IMR-90 (cell line): ENCODE measurements around the gene LRRC7. TPM values are rescaled to one million over a fixed set of nuclear protein-coding genes. Genes with fewer than 3 reads are reported as not detected.

Experiments
- ATAC-seq: fragments of 200-7000 bp; cut with Tn5 transposase; 2 replicates; pipeline ENCODE4 v1.9.1; 2020; ENCODE audit warnings: low read depth, mild to moderate bottlenecking, moderate library complexity
- BruUV-seq: library from RNA; stranded (reverse); fragments of 400-500 nt; replicated peaks from 2 replicates; lab custom pipeline; 2021; lab: Mats Ljungman, UMichigan
- CTCF ChIA-PET: fragments of 300-600 bp; formaldehyde crosslinking; extraction: SDS; loops from one replicate; lab custom pipeline; 2021; ENCODE audit warnings: antibody characterized with exemption; lab: Yijun Ruan, JAX
- POLR2A ChIA-PET: fragments of 300-600 bp; sonication (Branson Sonifier 250); formaldehyde crosslinking; loops from one replicate; lab custom pipeline; 2022; ENCODE audit warnings: antibody characterized with exemption; ENCODE audit not compliant: unreplicated experiment; lab: Charles Lee
- DNase-seq: peaks from one replicate; pipeline ENCODE4 v3.0.0; 2013
- H2AFZ ChIP-seq: replicated peaks from 2 replicates; pipeline ENCODE3; 2013; ENCODE audit warnings: low read length, mild to moderate bottlenecking; ENCODE audit not compliant: poor library complexity
- H2AK5ac ChIP-seq: 2 replicates; pipeline ENCODE4 v1.6.1; 2013; ENCODE audit warnings: low read depth, low read length, inconsistent platforms
- H2AK9ac ChIP-seq: replicated peaks from 2 replicates; pipeline ENCODE3; 2013; ENCODE audit warnings: mild to moderate bottlenecking, low read depth, low read length, moderate library complexity; ENCODE audit not compliant: poor library complexity
- H2BK120ac ChIP-seq: 2 replicates; pipeline ENCODE4 v1.6.1; 2013; ENCODE audit warnings: low read depth, low read length, inconsistent platforms
- H2BK15ac ChIP-seq: 3 replicates; pipeline ENCODE4 v1.6.1; 2013; ENCODE audit warnings: low read depth, low read length, inconsistent platforms
- H2BK20ac ChIP-seq: 2 replicates; pipeline ENCODE4 v1.6.1; 2013; ENCODE audit warnings: low read depth, mild to moderate bottlenecking, inconsistent platforms, low read length, moderate library complexity
- H2BK5ac ChIP-seq: 2 replicates; pipeline ENCODE4 v1.6.1; 2013; ENCODE audit warnings: mild to moderate bottlenecking, low read depth, low read length, inconsistent platforms; ENCODE audit not compliant: poor library complexity, severe bottlenecking
- H3K14ac ChIP-seq: replicated peaks from 2 replicates; pipeline ENCODE4 v1.6.1; 2013; ENCODE audit warnings: low read depth, low read length, inconsistent platforms
- H3K18ac ChIP-seq: 2 replicates; pipeline ENCODE4 v1.6.1; 2013; ENCODE audit warnings: low read depth, low read length, control low read depth
- H3K23ac ChIP-seq: 2 replicates; pipeline ENCODE4 v1.6.1; 2013; ENCODE audit warnings: low read depth, low read length, inconsistent platforms
- H3K27ac ChIP-seq: 2 replicates; pipeline ENCODE4 v1.5.1; 2013; ENCODE audit warnings: mild to moderate bottlenecking, control low read depth, low read length; ENCODE audit not compliant: insufficient read depth
- H3K27me3 ChIP-seq: 2 replicates; pipeline ENCODE4 v1.6.1; 2013; ENCODE audit warnings: low read length; ENCODE audit not compliant: control insufficient read depth, insufficient read depth
- H3K36me3 ChIP-seq: 2 replicates; pipeline ENCODE4 v1.6.1; 2013; ENCODE audit warnings: low read length, mixed read lengths; ENCODE audit not compliant: control insufficient read depth, insufficient read depth
- H3K4ac ChIP-seq: 2 replicates; pipeline ENCODE4 v1.6.1; 2013; ENCODE audit warnings: low read depth, low read length, inconsistent platforms
- H3K4me1 ChIP-seq: 2 replicates; pipeline ENCODE4 v1.6.1; 2013; ENCODE audit warnings: low read length, mixed read lengths; ENCODE audit not compliant: control insufficient read depth, insufficient read depth
- H3K4me2 ChIP-seq: 2 replicates; pipeline ENCODE4 v1.6.1; 2013; ENCODE audit warnings: low read depth, mild to moderate bottlenecking, control low read depth, low read length, moderate library complexity
- H3K4me3 ChIP-seq: 2 replicates; pipeline ENCODE4 v1.5.1; 2013; ENCODE audit warnings: low read depth, mild to moderate bottlenecking, control low read depth, low read length, moderate library complexity; ENCODE audit not compliant: insufficient read depth
- H3K56ac ChIP-seq: 2 replicates; pipeline ENCODE4 v1.6.1; 2013; ENCODE audit warnings: low read length, inconsistent platforms; ENCODE audit not compliant: insufficient read depth; ENCODE audit errors: extremely low read depth
- H3K79me1 ChIP-seq, 2 experiments: 2 replicates each; pipeline ENCODE4 v1.6.1; 2013; ENCODE audit warnings: low read length in 2 of 2, inconsistent platforms in 1 of 2, low read depth in 1 of 2
- H3K9ac ChIP-seq: 2 replicates; pipeline ENCODE4 v1.6.1; 2013; ENCODE audit warnings: low read depth, low read length, control low read depth
- H3K9me1 ChIP-seq: 2 replicates; pipeline ENCODE4 v1.6.1; 2013; ENCODE audit warnings: low read length, inconsistent platforms; ENCODE audit not compliant: insufficient read depth
- H3K9me3 ChIP-seq: 2 replicates; pipeline ENCODE4 v1.6.1; 2013; ENCODE audit warnings: low read length; ENCODE audit not compliant: control insufficient read depth, insufficient read depth
- H4K20me1 ChIP-seq: 2 replicates; pipeline ENCODE4 v1.6.1; 2013; ENCODE audit warnings: low read length, inconsistent platforms; ENCODE audit not compliant: insufficient read depth
- H4K5ac ChIP-seq: 2 replicates; pipeline ENCODE4 v1.6.1; 2013; ENCODE audit warnings: mild to moderate bottlenecking, low read depth, low read length, control low read depth
- H4K8ac ChIP-seq, 2 experiments: 2 replicates each; pipeline ENCODE4 v1.6.1; 2013; ENCODE audit warnings: low read depth in 2 of 2, low read length in 2 of 2, control low read depth in 1 of 2, inconsistent platforms in 1 of 2
- H4K91ac ChIP-seq: 2 replicates; pipeline ENCODE4 v1.6.1; 2013; ENCODE audit warnings: low read depth, low read length, inconsistent platforms; ENCODE audit not compliant: insufficient read depth
- BHLHE40 ChIP-seq: fragments of 150-350 bp; IDR thresholded peaks from 2 replicates; pipeline ENCODE4 v1.6.1; 2016; ENCODE audit warnings: mild to moderate bottlenecking, low read depth, low read length
- CEBPB ChIP-seq: IDR thresholded peaks from 2 replicates; pipeline ENCODE4 v1.6.1; 2012; ENCODE audit warnings: low read depth, low read length, improper control_type of control experiment
- CHD1 ChIP-seq: IDR thresholded peaks from 2 replicates; pipeline ENCODE4 v1.6.1; 2012; ENCODE audit warnings: low read depth, low read length, improper control_type of control experiment
- CTCF ChIP-seq: conservative IDR thresholded peaks from 2 replicates; pipeline ENCODE4 v1.5.1; 2012; ENCODE audit warnings: mild to moderate bottlenecking, low read depth, low read length, improper control_type of control experiment
- ELK1 ChIP-seq: fragments of 150-350 bp; IDR thresholded peaks from 2 replicates; pipeline ENCODE4 v1.6.1; 2016; ENCODE audit warnings: low read depth, mild to moderate bottlenecking, low read length, moderate library complexity, borderline replicate concordance
- MAFK ChIP-seq: IDR thresholded peaks from 2 replicates; pipeline ENCODE4 v1.6.1; 2012; ENCODE audit warnings: low read depth, low read length, improper control_type of control experiment
- NFE2L2 ChIP-seq: fragments of 150-350 bp; IDR thresholded peaks from 2 replicates; pipeline ENCODE4 v1.6.1; 2016; ENCODE audit warnings: low read depth, mild to moderate bottlenecking, low read length
- RAD21 ChIP-seq: IDR thresholded peaks from 2 replicates; pipeline ENCODE4 v1.6.1; 2012; ENCODE audit warnings: low read length, improper control_type of control experiment
- RCOR1 ChIP-seq: IDR thresholded peaks from 2 replicates; pipeline ENCODE4 v1.6.1; 2012; ENCODE audit warnings: mild to moderate bottlenecking, low read length, improper control_type of control experiment; ENCODE audit not compliant: insufficient replicate concordance
- USF2 ChIP-seq: fragments of 150-350 bp; IDR thresholded peaks from 2 replicates; pipeline ENCODE4 v1.6.1; 2017; ENCODE audit warnings: mild to moderate bottlenecking, antibody characterized with exemption, low read length, low read depth
- WGBS, 2 experiments: methylation state at CpG; one replicate each; pipeline versions ENCODE4 v1.1.5 to v1.1.7; 2013; ENCODE audit warnings: missing lambda C conversion rate in 2 of 2; ENCODE audit not compliant: insufficient read length in 1 of 2; ENCODE audit errors: extremely low coverage in 2 of 2; 5-methylcytosine and 5-hydroxymethylcytosine counted together
- dilution Hi-C: fragments of 300-500 bp; cut with HindIII; formaldehyde crosslinking; loops from one replicate; pipeline ENCODE4 v1.14.3; 2018; ENCODE audit warnings: low sequenced_read_pairs; ENCODE audit not compliant: unreplicated experiment
- in situ Hi-C: fragments of 300-500 bp; cut with MboI; formaldehyde crosslinking; loops from 3 replicates; pipeline ENCODE4 v1.14.3; 2019; ENCODE audit warnings: low sequenced_read_pairs, inconsistent platforms, mixed read lengths
- intact Hi-C: fragments of 100-400 bp; cut with micrococcal nuclease; formaldehyde crosslinking; loops from 2 replicates; pipeline ENCODE4 v1.10.0; 2022
- polyA plus RNA-seq, 3 experiments: library from polyadenylated mRNA; depleted of rRNA; stranded (reverse); fragments of >200 nt; gene quantifications; 2 replicates each; pipeline ENCODE4 v1.2.3, GENCODE V29; 2012; ENCODE audit warnings: low replicate concordance in 1 of 3
- total RNA-seq: library from RNA; depleted of rRNA; stranded (reverse); fragments of >200 nt; gene quantifications from 2 replicates; pipeline ENCODE4 v1.2.3, GENCODE V29; 2012

The LRRC7 gene
- total and polyA plus RNA-seq, 2 of the 4 experiments (the other 2 are of a cell fraction), result under 0.01 to 0.02 TPM

GRCh38 chr1:70101774-70102173, 534.1 kb downstream of the LRRC7 start:
- Histone ChIP-seq H2BK120ac (no peak overlapping the region), H3K79me1 (no peaks in the 10 kb centered on the region), H3K23ac (0 out of 2 replicates have a peak overlapping the region, but pooled peaks have one; percentile 24), H2BK15ac (no peak overlapping the region), H2AFZ (no peak overlapping the region), H4K91ac (no peak overlapping the region), H4K5ac (no peak overlapping the region), H4K20me1 (no peaks in the 10 kb centered on the region), H4K8ac (no peak overlapping the region), H2AK9ac (no peak overlapping the region), H3K18ac (no peak overlapping the region), H2BK20ac (no peak overlapping the region), H3K27ac (no peak overlapping the region), H3K36me3 (no peaks in the 10 kb centered on the region), H3K27me3 (no peaks in the 10 kb centered on the region), H3K9me1 (no peaks in the 10 kb centered on the region), H3K56ac (no peak overlapping the region), H3K9ac (no peak overlapping the region), H3K4ac (no peak overlapping the region), H3K4me3 (no peak overlapping the region), H2BK5ac (no peak overlapping the region), H3K9me3 (no peaks in the 10 kb centered on the region), H3K4me2 (no peak overlapping the region), H2AK5ac (no peak overlapping the region), H3K14ac (no peak overlapping the region), H3K4me1 (no peaks in the 10 kb centered on the region)
- ChIA-PET CTCF (interaction anchor here (0.6 to 0.7 kb wide), 2 partner anchors 11 to 42 kb away, joined by 3 read pairs; no protein-coding TSS in a partner anchor), POLR2A (no interaction called here)
- in situ Hi-C loops, result no loop called here
- DNase-seq, result no peak
- no peak for TF ChIP-seq MAFK
- no peak for TF ChIP-seq CHD1
- TF ChIP-seq RAD21, result no peak
- TF ChIP-seq ELK1, result no peak
- no peak for TF ChIP-seq NFE2L2
- no peak for TF ChIP-seq CTCF
- no peak for TF ChIP-seq CEBPB
- TF ChIP-seq USF2, result no peak
- no peak for TF ChIP-seq RCOR1
- TF ChIP-seq BHLHE40, result no peak
- no peak for ATAC-seq
- no CpG with 5 or more reads among the region's 1 CpG for WGBS, 2 experiments
- intact Hi-C loops, result no loop called here
- dilution Hi-C loops, result no loop called here
- BruUV-seq, result no TSS peak
